Measurements from ENCODE around the gene DENND4A. TPM values are rescaled to one million over a fixed set of nuclear protein-coding genes. Genes with fewer than 3 reads are reported as not detected.

DENND4A gene
- total RNA-seq, 1 donor = 37.6 TPM

DNA sequence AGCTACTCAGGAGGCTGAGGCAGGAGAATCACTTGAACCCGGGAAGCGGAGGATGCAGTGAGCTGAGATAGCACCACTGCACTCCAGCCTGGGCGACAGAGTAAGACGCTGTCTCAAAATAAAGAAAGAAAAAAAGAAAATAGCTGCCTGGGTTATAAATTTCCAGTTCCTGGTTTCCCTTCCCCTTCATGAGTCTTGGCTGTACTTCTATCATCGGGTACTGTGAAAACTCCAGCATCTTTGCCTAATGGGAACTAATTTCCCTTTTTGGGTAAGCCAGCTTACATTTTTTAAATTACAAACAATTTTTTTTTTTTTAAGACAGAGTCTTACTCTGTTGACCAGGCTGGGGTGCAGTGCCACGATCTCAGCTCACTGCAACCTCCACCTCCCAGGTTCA, 15.0 kb downstream of the DENND4A start:
- no peak overlapping the region for H3K4me3 ChIP-seq (ENCODE audit: low read depth, low read length)
- TF ChIP-seq CTCF (IDR thresholded peaks at IDR 0.05; ENCODE audit: insufficient read depth, low read depth, low read length) = no peak
- no peak for DNase-seq (ENCODE audit: low read depth)

DNA sequence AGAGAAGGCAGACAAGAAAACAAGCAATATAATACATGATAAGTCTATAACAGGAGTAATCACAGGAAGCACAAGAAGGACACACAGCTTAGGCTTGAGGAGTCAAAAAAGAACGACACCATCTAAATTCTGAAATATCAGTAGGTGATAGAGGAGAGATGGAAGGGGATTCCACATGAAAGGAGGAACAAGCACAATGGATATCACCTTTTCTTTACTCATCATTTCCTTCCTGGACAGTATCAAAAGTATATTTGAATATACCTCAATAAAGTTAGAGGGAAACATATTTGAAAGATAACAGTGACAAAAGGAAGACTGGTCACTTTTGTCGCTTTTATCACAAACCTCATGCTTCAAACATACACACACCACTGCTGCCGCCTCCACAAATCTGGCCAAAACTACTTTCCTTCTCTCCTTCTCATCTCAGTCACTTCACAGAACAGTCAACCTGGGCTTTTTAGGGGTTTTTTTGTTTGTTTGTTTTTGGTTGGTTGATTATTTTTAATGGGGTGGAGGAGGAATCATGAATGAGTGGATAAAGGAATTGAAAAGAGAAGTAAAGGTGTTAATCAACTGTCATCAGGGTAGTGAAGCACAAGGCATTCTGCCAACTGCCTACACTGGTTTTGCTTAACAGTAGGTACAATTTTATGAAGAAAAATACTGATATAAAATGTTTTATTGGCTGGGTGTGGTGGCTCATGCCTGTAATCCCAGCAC, 18.5 kb downstream of the DENND4A start:
- TF ChIP-seq CTCF (IDR thresholded peaks at IDR 0.05; ENCODE audit: insufficient read depth, low read depth, low read length) = no peak
- no peak for DNase-seq (ENCODE audit: low read depth)
- no peak overlapping the region for H3K4me3 ChIP-seq (ENCODE audit: low read depth, low read length)

DNA sequence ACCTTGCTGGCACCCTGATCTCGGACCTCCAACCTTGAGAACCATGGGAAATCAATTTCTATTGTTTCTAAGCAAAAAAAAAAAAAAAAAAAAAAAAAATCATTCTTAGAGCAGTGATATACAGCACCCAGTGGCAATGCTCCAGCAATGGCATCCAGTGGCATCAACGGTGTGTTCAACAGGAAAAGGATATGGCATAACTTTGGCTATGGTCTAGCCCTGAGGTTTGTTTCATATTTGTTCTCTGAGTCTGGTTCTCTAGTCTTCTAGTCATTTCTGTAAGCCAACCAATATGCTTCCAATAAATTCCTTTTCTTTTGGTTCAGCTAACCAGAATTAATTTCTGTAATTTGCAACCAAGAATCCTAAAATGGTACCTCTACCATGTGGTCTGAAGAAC, 19.2 kb downstream of the DENND4A start:
- TF ChIP-seq CTCF (IDR thresholded peaks at IDR 0.05; ENCODE audit: insufficient read depth, low read depth, low read length) = no peak
- DNase-seq (ENCODE audit: low read depth) = no peak
- no peak overlapping the region for H3K4me3 ChIP-seq (ENCODE audit: low read depth, low read length)

GRCh38 chr15:65771870-65772269, 20.2 kb downstream of the DENND4A start:
- DNase-seq (ENCODE audit: low read depth) = no peak
- H3K4me3 ChIP-seq (ENCODE audit: low read depth, low read length) = no peak overlapping the region
- no peak for TF ChIP-seq CTCF (IDR thresholded peaks at IDR 0.05; ENCODE audit: insufficient read depth, low read depth, low read length)

DNA sequence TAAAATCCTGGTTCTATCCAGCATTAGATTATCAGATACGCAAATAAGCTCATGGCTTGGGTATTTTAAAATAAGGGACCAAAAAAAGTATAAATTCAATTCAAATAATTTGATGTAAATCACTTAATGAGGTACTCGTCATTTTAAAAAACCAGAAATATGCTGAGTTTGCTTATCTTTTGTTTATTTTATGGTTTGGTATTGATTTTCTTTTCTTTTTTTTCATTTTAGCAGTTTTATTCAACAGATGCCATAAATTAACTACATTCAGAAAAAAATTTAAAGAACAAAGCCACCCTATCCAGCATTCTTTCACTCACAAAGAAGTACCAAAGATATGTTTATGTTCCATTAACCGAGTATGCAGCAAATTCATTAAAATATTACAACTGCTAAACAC, 22.6 kb downstream of the DENND4A start:
- TF ChIP-seq CTCF (IDR thresholded peaks at IDR 0.05; ENCODE audit: insufficient read depth, low read depth, low read length) = no peak
- DNase-seq (ENCODE audit: low read depth) = no peak
- H3K4me3 ChIP-seq (ENCODE audit: low read depth, low read length) = no peak overlapping the region

- H3K4me3 ChIP-seq (ENCODE audit: low read depth, low read length) = no peak overlapping the region
- DNase-seq (ENCODE audit: low read depth) = no peak
- TF ChIP-seq CTCF (IDR thresholded peaks at IDR 0.05; ENCODE audit: insufficient read depth, low read depth, low read length) = no peak
These were observed 24.2 kb downstream of the DENND4A start for GRCh38 chr15:65767895-65768294.

DNA sequence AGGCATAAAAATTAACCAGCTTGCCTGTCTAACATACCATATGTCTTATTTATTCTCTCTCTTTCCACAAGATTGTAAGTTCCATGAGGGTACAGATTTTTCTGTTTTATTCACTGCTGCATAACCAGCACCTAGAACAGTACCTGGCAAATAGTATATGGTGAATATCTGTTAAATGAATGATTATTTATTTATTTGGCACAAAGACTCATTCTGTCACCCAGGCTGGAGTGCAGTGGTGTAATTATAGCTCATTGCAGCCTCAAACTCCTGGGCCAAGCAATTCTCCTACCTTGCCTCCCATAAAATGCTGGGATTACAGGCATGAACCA, 24.9 kb downstream of the DENND4A start:
- DNase-seq (ENCODE audit: low read depth) = no peak
- H3K4me3 ChIP-seq (ENCODE audit: low read depth, low read length) = no peak overlapping the region
- TF ChIP-seq CTCF (IDR thresholded peaks at IDR 0.05; ENCODE audit: insufficient read depth, low read depth, low read length) = no peak
